Measurements from ENCODE around the gene POMZP3.
"Not testable (repeated sequence)": the region's sequence is repeated elsewhere in the genome, so short reads cannot be mapped to it uniquely, and the experiment has no call there.

- TF ChIP-seq CTCF (IDR thresholded peaks at IDR 0.05; ENCODE audit: extremely low read depth in 1 of 2, insufficient read depth in 1 of 2, low read depth in 1 of 2, low read length in 2 of 2); POLR2A (IDR thresholded peaks at IDR 0.05; ENCODE audit: low read depth, low read length); MYC (IDR thresholded peaks at IDR 0.05; ENCODE audit: low read depth, low read length); EZH2 (IDR thresholded peaks at IDR 0.05; ENCODE audit: borderline replicate concordance, low read depth, low read length, severe bottlenecking); POLR2AphosphoS5 (IDR thresholded peaks at IDR 0.05; ENCODE audit: insufficient read depth, low read depth, low read length); FOS (IDR thresholded peaks at IDR 0.05; ENCODE audit: borderline replicate concordance, insufficient read depth, low read length): not testable (repeated sequence)
Observed at GRCh38 chr7:76567311-76567710, 59.8 kb downstream of the POMZP3 start.
